ENCODE results near the gene PANX1.
"Not testable (repeated sequence)": the region's sequence is repeated elsewhere in the genome, so short reads cannot be mapped to it uniquely, and the experiment has no call there.

The PANX1 gene

GRCh38 chr11:94154095-94154856 lies 25.6 kb downstream of the PANX1 start:
- peaks cover 51% of the 10 kb centered on the region for H3K79me2 ChIP-seq (ENCODE audit: low read length)
- H3K4me3 ChIP-seq (ENCODE audit: low read length), result no peak overlapping the region
- peaks cover 12% of the 10 kb centered on the region for H3K36me3 ChIP-seq (replicated peaks; ENCODE audit: low read depth, low read length)
- H3K4me2 ChIP-seq (ENCODE audit: low read length), result no peak overlapping the region
- H4K20me1 ChIP-seq (ENCODE audit: insufficient read depth, low read length), result peaks cover 50% of the 10 kb centered on the region
- H3K9me3 ChIP-seq (ENCODE audit: insufficient read depth, low read length), result no peaks in the 10 kb centered on the region
- no peaks in the 10 kb centered on the region for H3K27me3 ChIP-seq (ENCODE audit: low read depth, low read length)
- TF ChIP-seq CTCF (IDR thresholded peaks at IDR 0.05; ENCODE audit: low read depth, low read length), result no peak
- TF ChIP-seq EZH2phosphoT487 (IDR thresholded peaks at IDR 0.05; ENCODE audit: low read depth), result no peak
- no peak overlapping the region for H3K9ac ChIP-seq (ENCODE audit: low read length)
- H3K4me1 ChIP-seq (ENCODE audit: low read length), result peaks cover 15% of the 10 kb centered on the region
- no peak overlapping the region for H2AFZ ChIP-seq (ENCODE audit: low read depth, low read length)
- H3K27ac ChIP-seq (ENCODE audit: low read length), result no peak overlapping the region

- not testable (repeated sequence) for H3K27me3 ChIP-seq (ENCODE audit: low read depth, low read length); H3K4me1 ChIP-seq (ENCODE audit: low read length); H3K4me2 ChIP-seq (ENCODE audit: low read length); H3K9me3 ChIP-seq (ENCODE audit: insufficient read depth, low read length); H3K4me3 ChIP-seq (ENCODE audit: low read length); H3K27ac ChIP-seq (ENCODE audit: low read length); H2AFZ ChIP-seq (ENCODE audit: low read depth, low read length); H3K9ac ChIP-seq (ENCODE audit: low read length)
- peaks cover 12% of the 10 kb centered on the region for H3K36me3 ChIP-seq (replicated peaks; ENCODE audit: low read depth, low read length)
- peaks cover 20% of the 10 kb centered on the region for H4K20me1 ChIP-seq (ENCODE audit: insufficient read depth, low read length)
- H3K79me2 ChIP-seq (ENCODE audit: low read length), result peaks cover 23% of the 10 kb centered on the region
Measured at GRCh38 chr11:94157339-94157738, 28.7 kb downstream of the PANX1 start.

- Histone ChIP-seq H3K9ac (ENCODE audit: low read length) (no peak overlapping the region), H3K9me3 (ENCODE audit: insufficient read depth, low read length) (no peaks in the 10 kb centered on the region), H3K4me1 (ENCODE audit: low read length) (no peaks in the 10 kb centered on the region), H4K20me1 (ENCODE audit: insufficient read depth, low read length) (peaks cover 31% of the 10 kb centered on the region), H3K27ac (ENCODE audit: low read length) (no peak overlapping the region), H3K4me3 (ENCODE audit: low read length) (no peak overlapping the region), H2AFZ (ENCODE audit: low read depth, low read length) (no peak overlapping the region), H3K79me2 (ENCODE audit: low read length) (peaks cover 51% of the 10 kb centered on the region), H3K27me3 (ENCODE audit: low read depth, low read length) (no peaks in the 10 kb centered on the region), H3K36me3 (replicated peaks; ENCODE audit: low read depth, low read length) (no peaks in the 10 kb centered on the region), H3K4me2 (ENCODE audit: low read length) (no peak overlapping the region)
- TF ChIP-seq EZH2phosphoT487 (IDR thresholded peaks at IDR 0.05; ENCODE audit: low read depth) (no peak), CTCF (IDR thresholded peaks at IDR 0.05; ENCODE audit: low read depth, low read length) (no peak)
Measured at GRCh38 chr11:94168882-94169281, 40.2 kb downstream of the PANX1 start.

GRCh38 chr11:94169516-94169915 lies 40.9 kb downstream of the PANX1 start:
- H3K9me3 ChIP-seq (ENCODE audit: insufficient read depth, low read length), result no peaks in the 10 kb centered on the region
- H2AFZ ChIP-seq (ENCODE audit: low read depth, low read length), result no peak overlapping the region
- H4K20me1 ChIP-seq (ENCODE audit: insufficient read depth, low read length), result peaks cover 34% of the 10 kb centered on the region
- TF ChIP-seq EZH2phosphoT487 (IDR thresholded peaks at IDR 0.05; ENCODE audit: low read depth) (no peak), CTCF (IDR thresholded peaks at IDR 0.05; ENCODE audit: low read depth, low read length) (no peak)
- peaks cover 49% of the 10 kb centered on the region for H3K79me2 ChIP-seq (ENCODE audit: low read length)
- no peak overlapping the region for H3K27ac ChIP-seq (ENCODE audit: low read length)
- no peak overlapping the region for H3K4me3 ChIP-seq (ENCODE audit: low read length)
- H3K36me3 ChIP-seq (replicated peaks; ENCODE audit: low read depth, low read length), result no peaks in the 10 kb centered on the region
- H3K4me1 ChIP-seq (ENCODE audit: low read length), result no peaks in the 10 kb centered on the region
- H3K27me3 ChIP-seq (ENCODE audit: low read depth, low read length), result no peaks in the 10 kb centered on the region
- H3K4me2 ChIP-seq (ENCODE audit: low read length), result no peak overlapping the region
- H3K9ac ChIP-seq (ENCODE audit: low read length), result no peak overlapping the region
